ENCODE results near the gene WNT6.
"Not testable (repeated sequence)": the region's sequence is repeated elsewhere in the genome, so short reads cannot be mapped to it uniquely, and the experiment has no call there.

Gene WNT6

GRCh38 chr2:218839888-218840287 lies 19.7 kb upstream of the WNT6 start:
- no peaks in the 10 kb centered on the region for H3K36me3 Mint-ChIP-seq (ENCODE audit: low read depth)
- no peak overlapping the region for H3K4me3 Mint-ChIP-seq
- H3K27me3 Mint-ChIP-seq (ENCODE audit: low read depth): peaks cover 37% of the 10 kb centered on the region
- H3K4me1 Mint-ChIP-seq (ENCODE audit: low read depth): no peaks in the 10 kb centered on the region
- H3K27ac Mint-ChIP-seq: no peak overlapping the region
- peaks cover 8% of the 10 kb centered on the region for H3K9me3 Mint-ChIP-seq

GRCh38 chr2:218844334-218844733 lies 15.3 kb upstream of the WNT6 start:
- H3K9me3 Mint-ChIP-seq; H3K27ac Mint-ChIP-seq; H3K4me3 Mint-ChIP-seq; H3K36me3 Mint-ChIP-seq (ENCODE audit: low read depth); H3K4me1 Mint-ChIP-seq (ENCODE audit: low read depth): not testable (repeated sequence)
- peaks cover 15% of the 10 kb centered on the region for H3K27me3 Mint-ChIP-seq (ENCODE audit: low read depth)

GRCh38 chr2:218846963-218847362 lies 12.6 kb upstream of the WNT6 start:
- not testable (repeated sequence) for H3K36me3 Mint-ChIP-seq (ENCODE audit: low read depth); H3K4me3 Mint-ChIP-seq; H3K9me3 Mint-ChIP-seq; H3K27ac Mint-ChIP-seq; H3K4me1 Mint-ChIP-seq (ENCODE audit: low read depth)
- peaks cover 18% of the 10 kb centered on the region for H3K27me3 Mint-ChIP-seq (ENCODE audit: low read depth)

GRCh38 chr2:218849721-218850120 lies 9.9 kb upstream of the WNT6 start:
- no peaks in the 10 kb centered on the region for H3K9me3 Mint-ChIP-seq
- H3K27me3 Mint-ChIP-seq (ENCODE audit: low read depth): peaks cover 31% of the 10 kb centered on the region
- no peak overlapping the region for H3K4me3 Mint-ChIP-seq
- H3K4me1 Mint-ChIP-seq (ENCODE audit: low read depth): peaks cover 3% of the 10 kb centered on the region
- H3K36me3 Mint-ChIP-seq (ENCODE audit: low read depth): no peaks in the 10 kb centered on the region
- H3K27ac Mint-ChIP-seq: no peak overlapping the region

GRCh38 chr2:218850796-218851195 lies 8.8 kb upstream of the WNT6 start:
- Mint-ChIP-seq H3K27ac (no peak overlapping the region), H3K4me1 (ENCODE audit: low read depth) (peaks cover 3% of the 10 kb centered on the region), H3K36me3 (ENCODE audit: low read depth) (no peaks in the 10 kb centered on the region), H3K9me3 (no peaks in the 10 kb centered on the region), H3K4me3 (no peak overlapping the region), H3K27me3 (ENCODE audit: low read depth) (peaks cover 41% of the 10 kb centered on the region)

GRCh38 chr2:218851286-218851685 lies 8.3 kb upstream of the WNT6 start:
- Mint-ChIP-seq H3K27ac (no peak overlapping the region), H3K9me3 (no peaks in the 10 kb centered on the region), H3K4me1 (ENCODE audit: low read depth) (peaks cover 5% of the 10 kb centered on the region), H3K27me3 (ENCODE audit: low read depth) (peaks cover 46% of the 10 kb centered on the region), H3K36me3 (ENCODE audit: low read depth) (no peaks in the 10 kb centered on the region), H3K4me3 (no peak overlapping the region)

- Mint-ChIP-seq H3K36me3 (ENCODE audit: low read depth) (no peaks in the 10 kb centered on the region), H3K27ac (no peak overlapping the region), H3K4me3 (no peak overlapping the region), H3K9me3 (no peaks in the 10 kb centered on the region), H3K4me1 (ENCODE audit: low read depth) (peaks cover 4% of the 10 kb centered on the region), H3K27me3 (ENCODE audit: low read depth) (peaks cover 64% of the 10 kb centered on the region)
Observed at GRCh38 chr2:218852911-218853667, 6.5 kb upstream of the WNT6 start.

- Mint-ChIP-seq H3K36me3 (ENCODE audit: low read depth) (no peaks in the 10 kb centered on the region), H3K27ac (no peak overlapping the region), H3K4me3 (no peak overlapping the region), H3K9me3 (no peaks in the 10 kb centered on the region), H3K4me1 (ENCODE audit: low read depth) (peaks cover 4% of the 10 kb centered on the region), H3K27me3 (ENCODE audit: low read depth) (peaks cover 71% of the 10 kb centered on the region)
Observed at GRCh38 chr2:218853766-218854165, 5.8 kb upstream of the WNT6 start.

GRCh38 chr2:218854860-218855259 lies 4.7 kb upstream of the WNT6 start:
- peaks cover 77% of the 10 kb centered on the region for H3K27me3 Mint-ChIP-seq (ENCODE audit: low read depth)
- H3K36me3 Mint-ChIP-seq (ENCODE audit: low read depth): no peaks in the 10 kb centered on the region
- no peak overlapping the region for H3K27ac Mint-ChIP-seq
- H3K4me3 Mint-ChIP-seq: no peak overlapping the region
- no peaks in the 10 kb centered on the region for H3K9me3 Mint-ChIP-seq
- H3K4me1 Mint-ChIP-seq (ENCODE audit: low read depth): peaks cover 4% of the 10 kb centered on the region

- Mint-ChIP-seq H3K27ac (no peak overlapping the region), H3K4me3 (no peak overlapping the region), H3K27me3 (ENCODE audit: low read depth) (peaks cover 83% of the 10 kb centered on the region)
Observed at GRCh38 chr2:218855305-218856166, 4.1 kb upstream of the WNT6 start.

GRCh38 chr2:218856167-218856895 lies 3.3 kb upstream of the WNT6 start:
- Mint-ChIP-seq H3K4me3 (no peak overlapping the region), H3K27ac (no peak overlapping the region), H3K9me3 (no peaks in the 10 kb centered on the region), H3K4me1 (ENCODE audit: low read depth) (peaks cover 11% of the 10 kb centered on the region), H3K36me3 (ENCODE audit: low read depth) (no peaks in the 10 kb centered on the region), H3K27me3 (ENCODE audit: low read depth) (peaks cover 84% of the 10 kb centered on the region)

More at GRCh38 chr2:218855305-218856166, 4.1 kb upstream of the WNT6 start:
- Mint-ChIP-seq H3K4me1 (ENCODE audit: low read depth) (peaks cover 9% of the 10 kb centered on the region), H3K36me3 (ENCODE audit: low read depth) (no peaks in the 10 kb centered on the region), H3K9me3 (no peaks in the 10 kb centered on the region)

- peaks cover 88% of the 10 kb centered on the region for H3K27me3 Mint-ChIP-seq (ENCODE audit: low read depth)
- peaks cover 11% of the 10 kb centered on the region for H3K4me1 Mint-ChIP-seq (ENCODE audit: low read depth)
- no peak overlapping the region for H3K27ac Mint-ChIP-seq
- H3K4me3 Mint-ChIP-seq: no peak overlapping the region
- no peaks in the 10 kb centered on the region for H3K9me3 Mint-ChIP-seq
- no peaks in the 10 kb centered on the region for H3K36me3 Mint-ChIP-seq (ENCODE audit: low read depth)
Observed at GRCh38 chr2:218856896-218857243, 2.7 kb upstream of the WNT6 start.

- Mint-ChIP-seq H3K4me1 (ENCODE audit: low read depth) (peaks cover 11% of the 10 kb centered on the region), H3K9me3 (no peaks in the 10 kb centered on the region), H3K4me3 (no peak overlapping the region), H3K27ac (no peak overlapping the region), H3K36me3 (ENCODE audit: low read depth) (no peaks in the 10 kb centered on the region), H3K27me3 (ENCODE audit: low read depth) (peaks cover 89% of the 10 kb centered on the region)
Observed at GRCh38 chr2:218857371-218858137, 2.1 kb upstream of the WNT6 start.

GRCh38 chr2:218858138-218858445 lies 1.5 kb upstream of the WNT6 start:
- peaks cover 88% of the 10 kb centered on the region for H3K27me3 Mint-ChIP-seq (ENCODE audit: low read depth)
- no peaks in the 10 kb centered on the region for H3K9me3 Mint-ChIP-seq
- H3K4me1 Mint-ChIP-seq (ENCODE audit: low read depth): peaks cover 11% of the 10 kb centered on the region
- no peaks in the 10 kb centered on the region for H3K36me3 Mint-ChIP-seq (ENCODE audit: low read depth)
- no peak overlapping the region for H3K27ac Mint-ChIP-seq
- H3K4me3 Mint-ChIP-seq: no peak overlapping the region

Measured in T-helper 1 cell treated with Interleukin-12 subunit alpha and Interleukin-12 subunit beta and Interleukin-4 antibody, amounts not matched to agents 30 μg/mL and 1 μg/mL, for 36 hours (primary cell).